T-helper 22 cell (primary cell): Measurements from ENCODE around the gene PDE3A.

Experiments
- DNase-seq: peaks from one replicate; pipeline ENCODE4 v3.0.0-alpha.2; 2020; ENCODE audit warnings: low read depth

PDE3A gene

DNA sequence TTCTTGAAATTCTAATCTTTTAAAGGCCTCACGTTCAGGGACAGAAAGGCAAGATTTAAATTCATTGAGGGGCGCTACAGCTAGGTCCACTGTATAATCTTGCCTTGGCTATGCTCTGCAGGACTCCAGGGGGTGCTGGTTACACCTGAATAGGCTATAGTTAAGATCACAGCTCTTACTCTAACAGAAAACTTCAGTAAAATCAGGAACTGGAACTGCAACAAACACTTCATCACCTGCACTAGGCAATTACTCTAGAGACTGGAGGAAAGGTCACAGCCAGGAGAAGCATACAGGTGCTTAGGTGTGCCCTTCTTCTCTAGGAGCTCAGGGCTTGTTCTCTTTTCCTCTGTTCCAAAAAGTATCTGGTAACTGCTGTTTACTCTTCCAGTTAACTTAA is 347.7 kb downstream of the PDE3A start:
- no peak for DNase-seq

DNA sequence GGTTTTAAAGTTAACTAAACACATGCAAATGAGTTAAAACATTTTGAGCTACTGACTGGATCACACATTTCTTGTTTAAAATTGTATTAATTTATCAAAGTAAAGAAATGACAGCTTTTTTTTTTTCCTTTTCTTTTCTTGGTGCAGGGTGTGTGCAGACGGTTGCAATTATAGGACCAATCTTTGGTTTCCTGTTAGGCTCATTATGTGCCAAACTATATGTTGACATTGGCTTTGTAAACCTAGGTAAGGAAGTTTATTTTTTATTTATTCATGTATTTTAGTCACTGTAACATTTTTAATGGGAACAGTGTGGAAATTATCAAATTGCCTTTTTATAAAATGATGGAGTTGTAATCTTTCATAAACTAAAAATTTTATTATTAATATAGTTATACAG is 348.6 kb downstream of the PDE3A start:
- no peak for DNase-seq

DNA sequence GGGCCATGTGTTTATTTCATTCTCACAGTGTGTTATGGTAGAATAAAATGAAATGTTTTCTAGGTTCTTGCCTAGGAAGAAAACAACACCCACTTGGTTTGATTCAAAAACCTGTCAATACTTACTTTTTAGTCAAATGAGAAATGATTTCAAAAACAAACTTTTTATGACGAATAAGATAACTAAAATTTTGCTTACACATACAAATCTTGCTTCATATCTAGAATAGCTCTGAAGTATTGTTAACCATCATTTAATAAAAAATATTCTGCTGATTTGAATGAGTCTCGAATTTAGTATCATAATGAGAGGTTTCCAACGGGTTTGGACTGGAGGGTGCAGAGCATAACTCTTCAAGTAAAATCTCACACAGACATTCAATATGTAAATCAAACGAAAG is 350.0 kb downstream of the PDE3A start:
- DNase-seq = no peak

DNA sequence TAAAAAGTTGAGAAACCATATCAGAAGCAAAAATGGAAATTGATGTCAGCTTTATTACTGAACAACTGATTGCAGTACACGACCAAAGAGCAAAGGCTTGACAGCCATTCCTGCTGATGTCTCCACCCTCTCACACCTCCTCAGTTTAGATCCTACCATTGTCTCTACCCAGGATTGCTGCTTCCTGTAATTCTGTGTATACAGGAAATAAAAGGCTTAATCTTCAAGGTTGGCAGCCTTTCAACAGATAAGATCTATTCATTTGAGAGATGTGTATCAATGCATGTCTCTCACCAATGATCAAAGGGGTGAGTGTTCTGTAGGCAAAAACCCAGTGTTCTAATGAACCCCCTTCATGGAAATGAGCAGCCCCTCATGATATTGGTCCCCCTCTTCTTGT is 353.8 kb downstream of the PDE3A start:
- no peak for DNase-seq

DNA sequence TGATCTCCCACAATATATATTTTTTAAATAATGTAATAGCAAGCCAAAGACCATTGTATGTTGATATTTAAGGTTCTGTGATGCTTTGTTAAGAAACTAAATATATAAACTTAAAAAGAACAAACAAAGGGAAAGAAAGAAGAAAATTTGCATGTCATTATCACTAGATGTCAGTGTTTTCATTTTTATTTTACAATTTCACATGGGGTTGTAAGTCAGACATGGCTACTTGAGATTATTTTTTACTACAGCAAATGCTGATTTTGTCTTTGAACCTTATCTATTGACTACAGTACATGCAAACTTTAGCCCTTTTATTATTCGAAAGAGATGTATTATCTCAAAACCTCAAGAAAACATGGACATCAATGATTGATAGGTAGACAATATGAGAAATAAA is 362.9 kb downstream of the PDE3A start:
- no peak for DNase-seq
